Measurements from ENCODE around the gene EXOSC9. TPM values are rescaled to one million over a fixed set of nuclear protein-coding genes. Genes with fewer than 3 reads are reported as not detected.

The EXOSC9 gene
- total and polyA plus RNA-seq, 2 of the 8 experiments (the other 6 are each of a cell fraction or from before 2014, with no cell fraction given), result 33.2 to 54.9 TPM

DNA sequence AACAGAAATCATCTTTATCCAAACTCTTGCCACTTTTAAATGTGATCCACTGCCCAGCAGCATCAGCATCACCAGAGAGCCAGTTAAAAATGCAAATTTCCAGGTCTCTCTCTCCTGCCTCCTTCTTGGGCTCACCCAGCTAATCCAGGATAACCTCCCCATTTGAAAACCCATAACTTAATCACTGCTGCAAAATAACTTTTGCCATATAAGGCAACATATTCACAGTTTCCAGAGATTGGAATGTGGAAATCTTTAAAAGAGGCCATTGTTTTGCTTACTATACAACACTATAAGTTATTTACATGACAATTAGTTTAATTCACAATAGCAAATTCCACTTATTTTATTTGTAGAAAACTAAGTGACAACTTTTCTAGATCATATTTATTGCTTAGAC, 4.8 kb upstream of the EXOSC9 start:
- Histone ChIP-seq H3K9ac (replicated peaks in 1 of 4; ENCODE audit: extremely low read depth in 1 of 4, low read depth in 3 of 4, low read length in 3 of 4) (no peak overlapping the region), H3K23ac (ENCODE audit: insufficient read length) (no peak overlapping the region), H3K27me3 (replicated peaks in 1 of 4; ENCODE audit: control insufficient read depth in 3 of 4, extremely low read depth in 1 of 4, insufficient read depth in 3 of 4, low read length in 3 of 4) (peaks cover 0 to 1% (median 0%) of the 10 kb centered on the region in 4 experiments; a peak in 1 of 7 replicates), H4K91ac (replicated peaks; ENCODE audit: insufficient read length, low read length) (no peak overlapping the region), H2BK120ac (replicated peaks; ENCODE audit: low read depth, low read length) (no peak overlapping the region), H3K36me3 (ENCODE audit: control insufficient read depth in 2 of 4, insufficient read depth in 4 of 4, low read length in 3 of 4) (no peaks in the 10 kb centered on the region), H2BK5ac (ENCODE audit: low read depth, low read length) (no peak overlapping the region), H3K79me1 (ENCODE audit: low read depth, low read length) (no peaks in the 10 kb centered on the region), H3K4me3 (ENCODE audit: extremely low read depth in 1 of 4, insufficient read depth in 2 of 4, low read depth in 3 of 4, low read length in 4 of 4) (peak overlapping the region in 1 of 4 experiments; percentile 27; a peak in 1 of 8 replicates), H3K9me3 (ENCODE audit: insufficient read depth in 2 of 2, low read depth in 1 of 2, low read length in 1 of 2) (no peaks in the 10 kb centered on the region), H3K23me2 (ENCODE audit: low read depth, low read length) (peaks cover 3% of the 10 kb centered on the region), H2BK15ac (ENCODE audit: low read length) (no peak overlapping the region), H2AFZ (ENCODE audit: low read length) (no peak overlapping the region), H3K4ac (replicated peaks; ENCODE audit: insufficient read length, low read depth, low read length) (no peak overlapping the region), H3K79me2 (ENCODE audit: control insufficient read depth in 1 of 2, insufficient read depth in 2 of 2, low read length in 2 of 2) (peaks cover under 1% of the 10 kb centered on the region in 2 experiments; a peak in 1 of 4 replicates), H4K5ac (ENCODE audit: insufficient read length, low read depth, low read length) (peak overlapping the region; percentile 77), H4K8ac (ENCODE audit: extremely low read depth, insufficient read depth, low read length) (no peak overlapping the region), H4K20me1 (replicated peaks in 1 of 2; ENCODE audit: control insufficient read depth in 1 of 2, insufficient read depth in 2 of 2, low read length in 2 of 2) (no peaks in the 10 kb centered on the region), H2AK5ac (ENCODE audit: low read depth, low read length) (no peak overlapping the region), H3K14ac (ENCODE audit: insufficient read length) (no peak overlapping the region), H3K4me2 (ENCODE audit: insufficient read depth in 1 of 2, low read depth in 2 of 2, low read length in 2 of 2) (peak overlapping the region in 1 of 2 experiments; percentile 3; a peak in 2 of 4 replicates), H2BK12ac (ENCODE audit: low read depth, low read length) (no peak overlapping the region), H3K18ac (ENCODE audit: extremely low read depth, low read length) (no peak overlapping the region), H3K56ac (replicated peaks; ENCODE audit: insufficient read length, low read depth, low read length) (no peak overlapping the region), H3K27ac (ENCODE audit: low read depth, low read length) (peak overlapping the region; percentile 30; the same call in 1 of the 2 replicates), H3K4me1 (replicated peaks in 1 of 4; ENCODE audit: control insufficient read depth in 3 of 4, insufficient read depth in 4 of 4, low read length in 3 of 4) (peaks cover 8 to 20% (median 14%) of the 10 kb centered on the region in 4 experiments), H2BK20ac (ENCODE audit: low read length) (no peak overlapping the region)
- DNase-seq (ENCODE audit: low read depth in 1 of 2, low spot score in 2 of 2), result no peak
- CTCF ChIA-PET (ENCODE audit: partially characterized antibody), result interaction anchor here (0.6 kb wide), 2 partner anchors 15 to 121 kb away, joined by 3 read pairs; no protein-coding TSS in a partner anchor
- FAIRE-seq, result no peak
- POLR2A ChIA-PET (ENCODE audit: partially characterized antibody), result interaction anchor here (1.6 to 14.8 kb wide), 6 partner anchors 10 to 100 kb away, joined by 5 to 246 read pairs (median 10); partner anchors contain the start of genes ANXA5, CCNA2 and SMIM43
- TF ChIP-seq NANOG (IDR thresholded peaks at IDR 0.05; ENCODE audit: insufficient read depth, low read depth, low read length, poor library complexity, severe bottlenecking) (no peak), POLR2AphosphoS5 (IDR thresholded peaks at IDR 0.05; ENCODE audit: low read depth, low read length) (no peak), POLR2A (IDR thresholded peaks at IDR 0.05; ENCODE audit: control extremely low read depth in 1 of 2, low read depth in 2 of 2, low read length in 2 of 2) (peak; percentile 52 to 58; a peak in 2 of 3 replicates), RXRA (IDR thresholded peaks at IDR 0.05; ENCODE audit: insufficient read depth, low read depth, low read length) (no peak), TAF7 (optimal IDR thresholded peaks at IDR 0.05; ENCODE audit: borderline replicate concordance, low read depth, low read length) (peak; percentile 49), CHD2 (IDR thresholded peaks at IDR 0.05; ENCODE audit: low read length) (no peak), RBBP5 (IDR thresholded peaks at IDR 0.05; ENCODE audit: borderline replicate concordance, low read depth, low read length) (no peak), CEBPB (IDR thresholded peaks at IDR 0.05; ENCODE audit: low read depth, low read length) (no peak)
- TF ChIP-seq, protein P1, sequence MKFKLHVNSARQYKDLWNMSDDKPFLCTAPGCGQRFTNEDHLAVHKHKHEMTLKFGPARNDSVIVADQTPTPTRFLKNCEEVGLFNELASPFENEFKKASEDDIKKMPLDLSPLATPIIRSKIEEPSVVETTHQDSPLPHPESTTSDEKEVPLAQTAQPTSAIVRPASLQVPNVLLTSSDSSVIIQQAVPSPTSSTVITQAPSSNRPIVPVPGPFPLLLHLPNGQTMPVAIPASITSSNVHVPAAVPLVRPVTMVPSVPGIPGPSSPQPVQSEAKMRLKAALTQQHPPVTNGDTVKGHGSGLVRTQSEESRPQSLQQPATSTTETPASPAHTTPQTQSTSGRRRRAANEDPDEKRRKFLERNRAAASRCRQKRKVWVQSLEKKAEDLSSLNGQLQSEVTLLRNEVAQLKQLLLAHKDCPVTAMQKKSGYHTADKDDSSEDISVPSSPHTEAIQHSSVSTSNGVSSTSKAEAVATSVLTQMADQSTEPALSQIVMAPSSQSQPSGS (IDR thresholded peaks at IDR 0.05; ENCODE audit: low read length), result no peak
- TF ChIP-seq, protein P2, sequence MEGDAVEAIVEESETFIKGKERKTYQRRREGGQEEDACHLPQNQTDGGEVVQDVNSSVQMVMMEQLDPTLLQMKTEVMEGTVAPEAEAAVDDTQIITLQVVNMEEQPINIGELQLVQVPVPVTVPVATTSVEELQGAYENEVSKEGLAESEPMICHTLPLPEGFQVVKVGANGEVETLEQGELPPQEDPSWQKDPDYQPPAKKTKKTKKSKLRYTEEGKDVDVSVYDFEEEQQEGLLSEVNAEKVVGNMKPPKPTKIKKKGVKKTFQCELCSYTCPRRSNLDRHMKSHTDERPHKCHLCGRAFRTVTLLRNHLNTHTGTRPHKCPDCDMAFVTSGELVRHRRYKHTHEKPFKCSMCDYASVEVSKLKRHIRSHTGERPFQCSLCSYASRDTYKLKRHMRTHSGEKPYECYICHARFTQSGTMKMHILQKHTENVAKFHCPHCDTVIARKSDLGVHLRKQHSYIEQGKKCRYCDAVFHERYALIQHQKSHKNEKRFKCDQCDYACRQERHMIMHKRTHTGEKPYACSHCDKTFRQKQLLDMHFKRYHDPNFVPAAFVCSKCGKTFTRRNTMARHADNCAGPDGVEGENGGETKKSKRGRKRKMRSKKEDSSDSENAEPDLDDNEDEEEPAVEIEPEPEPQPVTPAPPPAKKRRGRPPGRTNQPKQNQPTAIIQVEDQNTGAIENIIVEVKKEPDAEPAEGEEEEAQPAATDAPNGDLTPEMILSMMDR (IDR thresholded peaks at IDR 0.05; ENCODE audit: control extremely low read depth in 1 of 3, insufficient read depth in 1 of 3, low read depth in 1 of 3, low read length in 3 of 3), result no peak

Data from H1 (cell line).